Activated naive CD4-positive, alpha-beta T cell treated with anti-CD3 and anti-CD28 coated beads, Interleukin-2, amount 50 U/mL, for 24 hours (primary cell): ENCODE data around the gene KLKB1.
"Not testable (repeated sequence)": the region's sequence is repeated elsewhere in the genome, so short reads cannot be mapped to it uniquely, and the experiment has no call there.

ENCODE experiments used
- H3K27ac Mint-ChIP-seq: one replicate; pipeline ENCODE4 v1.8.0; 2021; ENCODE audit warnings: mild to moderate bottlenecking, mixed read lengths
- H3K27me3 Mint-ChIP-seq: one replicate; pipeline ENCODE4 v1.8.0; 2021; ENCODE audit warnings: mixed read lengths
- H3K36me3 Mint-ChIP-seq: one replicate; pipeline ENCODE4 v1.8.0; 2021; ENCODE audit warnings: mixed read lengths
- H3K4me1 Mint-ChIP-seq: one replicate; pipeline ENCODE4 v1.8.0; 2021; ENCODE audit warnings: mixed read lengths
- H3K4me3 Mint-ChIP-seq: one replicate; pipeline ENCODE4 v1.8.0; 2021; ENCODE audit warnings: mild to moderate bottlenecking, mixed read lengths
- H3K9me3 Mint-ChIP-seq: one replicate; pipeline ENCODE4 v1.8.0; 2021; ENCODE audit warnings: mixed read lengths

Gene KLKB1

GRCh38 chr4:186247062-186247752, 19.9 kb downstream of the KLKB1 start:
- not testable (repeated sequence) for H3K9me3 Mint-ChIP-seq, H3K27ac Mint-ChIP-seq, H3K4me3 Mint-ChIP-seq, H3K27me3 Mint-ChIP-seq, H3K4me1 Mint-ChIP-seq
- peaks cover 24% of the 10 kb centered on the region for H3K36me3 Mint-ChIP-seq

GRCh38 chr4:186248643-186249042, 21.3 kb downstream of the KLKB1 start:
- peaks cover 25% of the 10 kb centered on the region for H3K36me3 Mint-ChIP-seq
- H3K27ac Mint-ChIP-seq = no peak overlapping the region
- H3K4me3 Mint-ChIP-seq = no peak overlapping the region
- H3K9me3 Mint-ChIP-seq = peaks cover 7% of the 10 kb centered on the region
- no peaks in the 10 kb centered on the region for H3K27me3 Mint-ChIP-seq
- no peaks in the 10 kb centered on the region for H3K4me1 Mint-ChIP-seq

- H3K27me3 Mint-ChIP-seq = no peaks in the 10 kb centered on the region
- peaks cover 7% of the 10 kb centered on the region for H3K9me3 Mint-ChIP-seq
- H3K4me3 Mint-ChIP-seq = no peak overlapping the region
- no peaks in the 10 kb centered on the region for H3K4me1 Mint-ChIP-seq
- H3K36me3 Mint-ChIP-seq = peaks cover 32% of the 10 kb centered on the region
- no peak overlapping the region for H3K27ac Mint-ChIP-seq
Measured at GRCh38 chr4:186249785-186250754, 22.8 kb downstream of the KLKB1 start.

- Mint-ChIP-seq H3K27ac (no peak overlapping the region), H3K36me3 (peaks cover 31% of the 10 kb centered on the region), H3K4me1 (no peaks in the 10 kb centered on the region), H3K4me3 (no peak overlapping the region), H3K27me3 (no peaks in the 10 kb centered on the region), H3K9me3 (peaks cover 7% of the 10 kb centered on the region)
Measured at GRCh38 chr4:186250760-186251159, 23.5 kb downstream of the KLKB1 start.

- H3K9me3 Mint-ChIP-seq = no peaks in the 10 kb centered on the region
- peaks cover 31% of the 10 kb centered on the region for H3K36me3 Mint-ChIP-seq
- no peaks in the 10 kb centered on the region for H3K27me3 Mint-ChIP-seq
- no peak overlapping the region for H3K4me3 Mint-ChIP-seq
- H3K4me1 Mint-ChIP-seq = no peaks in the 10 kb centered on the region
- no peak overlapping the region for H3K27ac Mint-ChIP-seq
Measured at GRCh38 chr4:186255122-186255521, 27.8 kb downstream of the KLKB1 start.

- no peak overlapping the region for H3K4me3 Mint-ChIP-seq
- no peaks in the 10 kb centered on the region for H3K9me3 Mint-ChIP-seq
- no peaks in the 10 kb centered on the region for H3K4me1 Mint-ChIP-seq
- H3K27ac Mint-ChIP-seq = no peak overlapping the region
- peaks cover 18% of the 10 kb centered on the region for H3K36me3 Mint-ChIP-seq
- no peaks in the 10 kb centered on the region for H3K27me3 Mint-ChIP-seq
Measured at GRCh38 chr4:186258216-186258811, 31.0 kb downstream of the KLKB1 start.

GRCh38 chr4:186260117-186260503, 32.8 kb downstream of the KLKB1 start:
- no peaks in the 10 kb centered on the region for H3K27me3 Mint-ChIP-seq
- H3K9me3 Mint-ChIP-seq = no peaks in the 10 kb centered on the region
- peaks cover 11% of the 10 kb centered on the region for H3K36me3 Mint-ChIP-seq
- H3K4me3 Mint-ChIP-seq = no peak overlapping the region
- H3K27ac Mint-ChIP-seq = no peak overlapping the region
- no peaks in the 10 kb centered on the region for H3K4me1 Mint-ChIP-seq

GRCh38 chr4:186260504-186261448, 33.5 kb downstream of the KLKB1 start:
- Mint-ChIP-seq H3K36me3 (peaks cover 11% of the 10 kb centered on the region), H3K9me3 (no peaks in the 10 kb centered on the region), H3K4me1 (no peaks in the 10 kb centered on the region), H3K4me3 (no peak overlapping the region), H3K27me3 (no peaks in the 10 kb centered on the region), H3K27ac (no peak overlapping the region)

GRCh38 chr4:186264660-186265059, 37.4 kb downstream of the KLKB1 start:
- no peak overlapping the region for H3K27ac Mint-ChIP-seq
- no peak overlapping the region for H3K4me3 Mint-ChIP-seq
- H3K27me3 Mint-ChIP-seq = peaks cover 14% of the 10 kb centered on the region
- H3K36me3 Mint-ChIP-seq = no peaks in the 10 kb centered on the region
- H3K9me3 Mint-ChIP-seq = no peaks in the 10 kb centered on the region
- H3K4me1 Mint-ChIP-seq = no peaks in the 10 kb centered on the region

- not testable (repeated sequence) for H3K4me3 Mint-ChIP-seq, H3K9me3 Mint-ChIP-seq, H3K36me3 Mint-ChIP-seq, H3K27ac Mint-ChIP-seq, H3K4me1 Mint-ChIP-seq
- H3K27me3 Mint-ChIP-seq = peaks cover 14% of the 10 kb centered on the region
Measured at GRCh38 chr4:186265250-186265649, 37.9 kb downstream of the KLKB1 start.

- no peaks in the 10 kb centered on the region for H3K4me1 Mint-ChIP-seq
Measured at GRCh38 chr4:186265683-186266652, 38.7 kb downstream of the KLKB1 start, which contains the start of gene F11. Gene F11 (plus strand): TSS chr4:186266189. CDS start chr4:186267137, 948 bp downstream.

GRCh38 chr4:186266729-186267456, 39.6 kb downstream of the KLKB1 start:
- Mint-ChIP-seq H3K36me3 (no peaks in the 10 kb centered on the region), H3K27me3 (peaks cover 14% of the 10 kb centered on the region), H3K27ac (no peak overlapping the region), H3K4me3 (no peak overlapping the region), H3K4me1 (no peaks in the 10 kb centered on the region), H3K9me3 (no peaks in the 10 kb centered on the region)

More at GRCh38 chr4:186265683-186266652, 38.7 kb downstream of the KLKB1 start, which contains the start of gene F11:
- Mint-ChIP-seq H3K27me3 (peaks cover 14% of the 10 kb centered on the region), H3K36me3 (no peaks in the 10 kb centered on the region), H3K27ac (no peak within 1 kb of the TSS), H3K4me3 (no peak within 1 kb of the TSS), H3K9me3 (no peaks in the 10 kb centered on the region)

GRCh38 chr4:186271081-186271678, 43.9 kb downstream of the KLKB1 start:
- Mint-ChIP-seq H3K27ac (no peak overlapping the region), H3K27me3 (peaks cover 13% of the 10 kb centered on the region), H3K9me3 (no peaks in the 10 kb centered on the region), H3K36me3 (no peaks in the 10 kb centered on the region), H3K4me3 (no peak overlapping the region), H3K4me1 (no peaks in the 10 kb centered on the region)
